H1 (cell line): ENCODE measurements around the gene WNT3A. TPM values are rescaled to one million over a fixed set of nuclear protein-coding genes. Genes with fewer than 3 reads are reported as not detected.

Source experiments
- CTCF ChIA-PET: fragments of 300-600 bp; sonication (Branson Sonifier 250); formaldehyde crosslinking; loops from one replicate; lab custom pipeline; 2021; ENCODE audit not compliant: partially characterized antibody; lab: Charles Lee
- POLR2A ChIA-PET: fragments of 300-600 bp; sonication (Branson Sonifier 250); formaldehyde crosslinking; loops from one replicate; lab custom pipeline; 2021; ENCODE audit warnings: inconsistent platforms; ENCODE audit not compliant: partially characterized antibody; lab: Charles Lee
- DNase-seq, 2 experiments: peaks; one replicate each; pipeline versions ENCODE4 v3.0.0 to v3.0.0-alpha.2; 2010 to 2022; ENCODE audit warnings: low spot score in 2 of 2, low read depth in 1 of 2, mixed read lengths in 1 of 2
- FAIRE-seq: peaks from 2 replicates; lab custom pipeline; 2011; peaks lifted over from hg19 to GRCh38; lab: Jason Lieb, UNC
- H2AFZ ChIP-seq: 2 replicates; pipeline ENCODE4 v1.8.1; 2012; ENCODE audit warnings: low read length, inconsistent platforms
- H2AK5ac ChIP-seq: 2 replicates; pipeline ENCODE4 v1.6.1; 2013; ENCODE audit warnings: low read depth, low read length
- H2BK120ac ChIP-seq: replicated peaks from 2 replicates; pipeline ENCODE3; 2013; ENCODE audit warnings: low read depth, low read length, inconsistent platforms
- H2BK12ac ChIP-seq: 2 replicates; pipeline ENCODE4 v1.6.1; 2013; ENCODE audit warnings: low read depth, low read length
- H2BK15ac ChIP-seq: 2 replicates; pipeline ENCODE4 v1.6.1; 2013; ENCODE audit warnings: low read length
- H2BK20ac ChIP-seq: 2 replicates; pipeline ENCODE4 v1.6.1; 2013; ENCODE audit warnings: low read length
- H2BK5ac ChIP-seq: 2 replicates; pipeline ENCODE4 v1.6.1; 2013; ENCODE audit warnings: low read depth, low read length
- H3K14ac ChIP-seq: 2 replicates; pipeline ENCODE4 v1.6.1; 2013; ENCODE audit warnings: inconsistent platforms; ENCODE audit not compliant: insufficient read length
- H3K18ac ChIP-seq: 2 replicates; pipeline ENCODE4 v1.6.1; 2013; ENCODE audit warnings: low read length; ENCODE audit errors: extremely low read depth
- H3K23ac ChIP-seq: 2 replicates; pipeline ENCODE4 v1.6.1; 2013; ENCODE audit warnings: inconsistent platforms; ENCODE audit not compliant: insufficient read length
- H3K23me2 ChIP-seq: 2 replicates; pipeline ENCODE4 v1.6.1; 2013; ENCODE audit warnings: low read depth, low read length
- H3K27ac ChIP-seq: 2 replicates; pipeline ENCODE4 v1.6.1; 2011; ENCODE audit warnings: low read depth, low read length, inconsistent platforms
- H3K27me3 ChIP-seq, 4 experiments: replicated peaks in 1 of 4; 1 replicate in 1 of 4; 2 replicates in 3 of 4; pipeline versions ENCODE4 v1.6.1 to v1.8.1; 2011 to 2013; ENCODE audit warnings: low read length in 3 of 4, mild to moderate bottlenecking in 3 of 4, inconsistent platforms in 2 of 4, mixed read lengths in 2 of 4, moderate library complexity in 1 of 4; ENCODE audit not compliant: control insufficient read depth in 3 of 4, insufficient read depth in 3 of 4; ENCODE audit errors: extremely low read depth in 1 of 4
- H3K36me3 ChIP-seq, 4 experiments: 2 replicates each; pipeline versions ENCODE4 v1.6.1 to v1.8.1; 2011 to 2013; ENCODE audit warnings: mild to moderate bottlenecking in 4 of 4, low read length in 3 of 4, moderate library complexity in 2 of 4, control low read depth in 1 of 4, inconsistent platforms in 1 of 4; ENCODE audit not compliant: insufficient read depth in 4 of 4, control insufficient read depth in 2 of 4
- H3K4ac ChIP-seq: replicated peaks from 2 replicates; pipeline ENCODE3; 2013; ENCODE audit warnings: low read length, low read depth, mixed read lengths, inconsistent platforms; ENCODE audit not compliant: insufficient read length
- H3K4me1 ChIP-seq, 4 experiments: replicated peaks in 1 of 4; 1 replicate in 1 of 4; 2 replicates in 3 of 4; pipeline versions ENCODE4 v1.6.1 to v1.8.1; 2011 to 2013; ENCODE audit warnings: low read length in 3 of 4, inconsistent platforms in 2 of 4, mixed read lengths in 1 of 4; ENCODE audit not compliant: insufficient read depth in 4 of 4, control insufficient read depth in 3 of 4
- H3K4me2 ChIP-seq, 2 experiments: 2 replicates each; pipeline versions ENCODE4 v1.6.1 to v1.8.1; 2011 to 2013; ENCODE audit warnings: low read depth in 2 of 2, low read length in 2 of 2, control low read depth in 1 of 2, inconsistent platforms in 1 of 2, mild to moderate bottlenecking in 1 of 2; ENCODE audit not compliant: insufficient read depth in 1 of 2
- H3K4me3 ChIP-seq, 4 experiments: fragments of 200-600, 300-600 bp in 1 of 4; sonication (generic), shearing (Covaris generic), sonication (Bioruptor Twin) in 1 of 4; 2 replicates each; pipeline versions ENCODE4 v1.5.1 to v1.8.1; 2011 to 2016; ENCODE audit warnings: low read length in 4 of 4, low read depth in 3 of 4, control low read depth in 2 of 4, inconsistent platforms in 2 of 4, mild to moderate bottlenecking in 2 of 4, mixed read lengths in 1 of 4, moderate library complexity in 1 of 4; ENCODE audit not compliant: insufficient read depth in 2 of 4; ENCODE audit errors: extremely low read depth in 1 of 4
- H3K56ac ChIP-seq: replicated peaks from 2 replicates; pipeline ENCODE3; 2013; ENCODE audit warnings: low read depth, mild to moderate bottlenecking, mixed read lengths, low read length, inconsistent platforms; ENCODE audit not compliant: insufficient read length
- H3K79me1 ChIP-seq: 2 replicates; pipeline ENCODE4 v1.6.1; 2013; ENCODE audit warnings: low read depth, low read length, control low read depth
- H3K79me2 ChIP-seq, 2 experiments: 2 replicates each; pipeline versions ENCODE4 v1.6.1 to v1.8.1; 2012 to 2013; ENCODE audit warnings: low read length in 2 of 2, mild to moderate bottlenecking in 2 of 2, inconsistent platforms in 1 of 2; ENCODE audit not compliant: insufficient read depth in 2 of 2, control insufficient read depth in 1 of 2
- H3K9ac ChIP-seq, 4 experiments: replicated peaks in 1 of 4; 1 replicate in 1 of 4; 2 replicates in 3 of 4; pipeline versions ENCODE4 v1.6.1 to v1.8.1; 2011 to 2013; ENCODE audit warnings: low read depth in 3 of 4, low read length in 3 of 4, control low read depth in 2 of 4, mild to moderate bottlenecking in 2 of 4, moderate library complexity in 2 of 4, inconsistent platforms in 1 of 4; ENCODE audit errors: extremely low read depth in 1 of 4
- H3K9me3 ChIP-seq, 2 experiments: 2 replicates each; pipeline versions ENCODE4 v1.6.1 to v1.8.1; 2012 to 2013; ENCODE audit warnings: mild to moderate bottlenecking in 2 of 2, moderate library complexity in 2 of 2, control low read depth in 1 of 2, inconsistent platforms in 1 of 2, low read depth in 1 of 2, low read length in 1 of 2, mixed read lengths in 1 of 2; ENCODE audit not compliant: insufficient read depth in 2 of 2
- H4K20me1 ChIP-seq, 2 experiments: replicated peaks in 1 of 2; 2 replicates each; pipeline versions ENCODE3 to v1.8.1; 2011 to 2013; ENCODE audit warnings: inconsistent platforms in 2 of 2, low read length in 2 of 2, mild to moderate bottlenecking in 1 of 2; ENCODE audit not compliant: insufficient read depth in 2 of 2, control insufficient read depth in 1 of 2
- H4K5ac ChIP-seq: 2 replicates; pipeline ENCODE4 v1.6.1; 2013; ENCODE audit warnings: low read length, low read depth, mixed read lengths, inconsistent platforms; ENCODE audit not compliant: insufficient read length
- H4K8ac ChIP-seq: 2 replicates; pipeline ENCODE4 v1.8.0; 2013; ENCODE audit warnings: mild to moderate bottlenecking, moderate library complexity, low read length, inconsistent platforms; ENCODE audit not compliant: insufficient read depth; ENCODE audit errors: extremely low read depth
- H4K91ac ChIP-seq: replicated peaks from 2 replicates; pipeline ENCODE3; 2013; ENCODE audit warnings: low read length, mixed read lengths, inconsistent platforms; ENCODE audit not compliant: insufficient read length
- JUND ChIP-seq: IDR thresholded peaks from 2 replicates; pipeline ENCODE4 v1.6.1; 2011; ENCODE audit warnings: mild to moderate bottlenecking, improper control_type of control experiment, low read length
- RBBP5 ChIP-seq: IDR thresholded peaks from 2 replicates; pipeline ENCODE4 v1.7.1; 2012; ENCODE audit warnings: low read depth, mild to moderate bottlenecking, inconsistent platforms, low read length, moderate library complexity, borderline replicate concordance
- SP2 ChIP-seq: IDR thresholded peaks from 2 replicates; pipeline ENCODE4 v1.6.1; 2012; ENCODE audit warnings: mild to moderate bottlenecking, low read length, inconsistent platforms
- WGBS, 2 experiments: shearing (Covaris generic) in 1 of 2; methylation state at CpG; one replicate each; pipeline versions ENCODE4 v1.1.6 to v1.1.7; 2013 to 2015; ENCODE audit warnings: low lambda C conversion rate in 2 of 2, mixed read lengths in 2 of 2, inconsistent platforms in 1 of 2, low coverage in 1 of 2, missing lambda C conversion rate in 1 of 2; ENCODE audit not compliant: insufficient replicate concordance in 2 of 2, insufficient coverage in 1 of 2, insufficient read length in 1 of 2; ENCODE audit errors: extremely low coverage in 1 of 2, missing lambda C conversion rate in 1 of 2; 5-methylcytosine and 5-hydroxymethylcytosine counted together
- polyA plus RNA-seq, 7 experiments: library from polyadenylated mRNA; depleted of rRNA in 3 of 7; stranded (reverse) in 5 of 7; unstranded in 2 of 7; fragments of >200 nt in 5 of 7; fragments of 200-250 nt in 2 of 7; gene quantifications; 1 replicate in 5 of 7; 2 replicates in 1 of 7; 4 replicates in 1 of 7; pipeline versions ENCODE4 v1.2.1 to v1.2.3, GENCODE V29; 2011 to 2013; ENCODE audit warnings: missing spikeins in 2 of 7, mixed read lengths in 2 of 7
- total RNA-seq: library from RNA; stranded (reverse); fragmentation: NEBNext Ultra II Directional; extraction: Animal tissue kit (Norgen Biotek cat#: 25700); gene quantifications from 2 replicates; pipeline ENCODE4 v1.2.1, GENCODE V29; 2021
- TF ChIP-seq, protein P1 (sequence below): IDR thresholded peaks from 2 replicates; pipeline ENCODE4 v1.6.1; 2012; ENCODE audit warnings: inconsistent platforms

WNT3A gene
- total and polyA plus RNA-seq, 2 of the 8 experiments (the other 6 are each of a cell fraction or from before 2014, with no cell fraction given) = 0.08 to 0.19 TPM

DNA sequence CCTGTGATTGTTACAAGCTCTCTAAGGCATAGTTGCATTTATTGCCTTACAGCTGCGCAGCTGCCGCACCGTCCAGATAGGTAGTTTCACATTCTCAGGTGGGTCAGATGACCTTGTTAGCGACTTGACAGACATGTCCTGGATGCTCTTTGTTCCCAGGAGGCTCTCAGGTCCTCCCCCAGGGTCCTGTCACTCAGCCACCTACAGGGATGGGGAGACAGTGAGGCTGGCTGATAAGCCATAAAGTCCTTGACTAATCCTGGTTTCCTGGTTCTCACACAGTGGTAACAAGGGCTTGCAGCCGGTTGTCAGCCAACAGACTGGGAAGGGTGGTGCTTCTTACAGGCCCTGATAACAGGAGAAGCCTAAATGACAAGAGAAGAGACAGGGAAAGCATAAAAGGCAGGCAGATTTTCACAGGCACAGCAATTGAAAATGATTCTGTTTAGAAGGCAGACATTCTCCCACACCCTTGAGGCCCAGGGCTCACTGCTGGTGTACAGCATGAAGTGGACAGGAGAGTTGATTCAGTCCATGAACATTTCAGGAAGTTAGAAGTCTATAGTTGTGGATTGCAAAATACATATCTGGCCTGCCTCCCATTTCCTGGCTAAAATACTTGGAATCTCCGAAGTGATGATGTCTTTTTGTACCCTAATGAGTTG, 78.6 kb downstream of the WNT3A start:
- peak overlapping the region in 1 of 2 experiments; percentile 73; a peak in 1 of 4 replicates for H3K4me2 ChIP-seq
- no peak overlapping the region for H3K4ac ChIP-seq
- H3K18ac ChIP-seq = no peak overlapping the region
- no peak for FAIRE-seq
- 88% methylated on average over 6 of the region's 6 CpGs; no CpG with 5 or more reads in 1 of the 2 experiments for WGBS, 2 experiments
- no peak overlapping the region for H3K56ac ChIP-seq
- H3K9ac ChIP-seq = no peak overlapping the region; a peak in 1 of 7 replicates
- H3K14ac ChIP-seq = no peak overlapping the region
- H2BK120ac ChIP-seq = no peak overlapping the region
- no peak overlapping the region for H3K27ac ChIP-seq
- H4K8ac ChIP-seq = no peak overlapping the region
- no peak overlapping the region for H3K23ac ChIP-seq
- POLR2A ChIA-PET = interaction anchor here (2.2 to 4.3 kb wide), 2 partner anchors 14 to 21 kb away, joined by 7 to 27 read pairs; no protein-coding TSS in a partner anchor
- no peak overlapping the region for H2BK5ac ChIP-seq
- H3K4me1 ChIP-seq = peaks cover 7 to 22% (median 10%) of the 10 kb centered on the region in 4 experiments
- CTCF ChIA-PET = interaction anchor here (1.6 to 2.2 kb wide), 3 partner anchors 13 to 85 kb away, joined by 4 to 8 read pairs (median 7); no protein-coding TSS in a partner anchor
- no peak overlapping the region for H2BK15ac ChIP-seq
- H3K23me2 ChIP-seq = peaks cover 15% of the 10 kb centered on the region
- no peaks in the 10 kb centered on the region for H3K9me3 ChIP-seq
- no peak overlapping the region for H2AFZ ChIP-seq
- peaks cover 26% of the 10 kb centered on the region for H3K79me1 ChIP-seq
- no peak overlapping the region for H3K4me3 ChIP-seq
- DNase-seq = no peak
- H3K36me3 ChIP-seq = no peaks in the 10 kb centered on the region
- H3K27me3 ChIP-seq = no peaks in the 10 kb centered on the region
- no peak overlapping the region for H4K5ac ChIP-seq
- H4K20me1 ChIP-seq = peaks cover 52 to 68% of the 10 kb centered on the region in 2 experiments
- peaks cover 75 to 77% of the 10 kb centered on the region in 2 experiments for H3K79me2 ChIP-seq
- H2BK20ac ChIP-seq = no peak overlapping the region
- no peak overlapping the region for H2BK12ac ChIP-seq
- no peak for TF ChIP-seq SP2
- TF ChIP-seq RBBP5 = no peak
- TF ChIP-seq, protein P1, sequence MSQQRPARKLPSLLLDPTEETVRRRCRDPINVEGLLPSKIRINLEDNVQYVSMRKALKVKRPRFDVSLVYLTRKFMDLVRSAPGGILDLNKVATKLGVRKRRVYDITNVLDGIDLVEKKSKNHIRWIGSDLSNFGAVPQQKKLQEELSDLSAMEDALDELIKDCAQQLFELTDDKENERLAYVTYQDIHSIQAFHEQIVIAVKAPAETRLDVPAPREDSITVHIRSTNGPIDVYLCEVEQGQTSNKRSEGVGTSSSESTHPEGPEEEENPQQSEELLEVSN = no peak
- TF ChIP-seq JUND = no peak
- H2AK5ac ChIP-seq = no peak overlapping the region
- no peak overlapping the region for H4K91ac ChIP-seq
